ENCODE data around the gene STRBP.
A peak's percentile ranks its signal among the peaks of the same experiment; 100 is the strongest.

STRBP gene

DNA sequence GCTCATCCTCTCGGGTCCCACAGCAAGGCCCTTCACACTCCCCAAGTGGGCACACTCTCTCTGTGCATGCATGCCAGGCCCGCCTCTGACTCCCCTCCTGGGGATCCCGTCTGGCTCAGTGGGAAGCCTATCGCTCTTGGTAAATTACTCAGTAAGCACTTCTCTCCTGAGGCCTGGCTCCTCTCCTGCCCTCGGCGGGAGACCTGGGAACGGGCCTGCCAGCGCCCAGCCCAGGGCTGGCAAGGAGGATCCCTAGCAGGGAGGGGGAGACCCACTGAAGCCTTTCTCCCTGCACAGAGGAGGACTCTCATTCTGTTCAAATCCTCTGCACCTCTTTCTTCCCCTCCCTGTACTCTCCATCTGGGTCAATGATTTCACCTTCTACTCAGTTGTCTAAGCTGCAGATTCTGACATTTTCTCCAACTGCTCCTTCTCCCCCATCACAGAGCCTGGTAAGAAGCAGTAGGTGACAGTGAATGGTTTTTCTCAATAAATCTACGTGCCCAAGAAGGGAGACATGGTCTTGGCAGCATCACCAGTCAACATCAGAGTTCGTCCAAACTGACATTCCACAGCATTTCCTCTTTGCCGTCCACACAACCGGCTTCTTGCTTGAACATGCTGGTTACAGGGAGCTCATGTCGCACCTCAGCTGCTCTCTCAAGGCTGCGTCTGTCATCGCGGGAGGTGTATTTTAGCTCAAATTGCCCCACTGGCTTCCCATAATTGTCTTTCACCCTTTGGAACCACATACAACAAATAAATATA lies 153.1 kb downstream of the STRBP start:
- Histone ChIP-seq H3K27me3 (ENCODE audit: insufficient read depth, low read length) (no peaks in the 10 kb centered on the region), H3K36me3 (ENCODE audit: insufficient read depth, low read length) (peaks cover 26% of the 10 kb centered on the region), H3K27ac (ENCODE audit: low read depth, low read length) (no peak overlapping the region), H3K4me3 (ENCODE audit: low read length) (no peak overlapping the region), H3K9ac (ENCODE audit: low read depth, low read length) (no peak overlapping the region), H3K9me3 (ENCODE audit: insufficient read depth, low read depth, low read length) (no peaks in the 10 kb centered on the region), H3K4me1 (ENCODE audit: insufficient read depth, low read length) (no peaks in the 10 kb centered on the region; the same call in 1 of the 2 replicates)
- 95% methylated on average over 16 of the region's 16 CpGs for WGBS

DNA sequence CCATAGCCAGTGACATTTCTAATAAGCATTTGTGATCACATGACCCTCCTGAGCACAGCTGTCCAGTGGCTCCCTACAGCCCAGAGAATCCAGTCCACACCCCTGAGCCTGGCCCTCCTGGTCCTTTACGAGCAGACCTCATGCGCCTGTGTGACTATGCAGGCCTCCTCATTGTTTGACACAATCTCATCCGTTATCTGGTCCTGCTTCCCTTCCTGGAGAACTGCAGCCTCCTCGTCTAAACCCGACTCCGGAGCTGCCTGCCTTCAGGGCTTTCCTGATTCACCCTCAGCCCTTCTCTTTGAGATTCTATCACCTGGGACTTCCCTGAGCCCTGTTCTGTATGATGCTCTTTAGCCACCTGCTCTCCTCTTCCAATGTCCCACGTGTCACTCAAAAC lies 155.2 kb downstream of the STRBP start:
- Histone ChIP-seq H3K4me3 (ENCODE audit: low read length) (no peak overlapping the region), H3K9ac (ENCODE audit: low read depth, low read length) (no peak overlapping the region), H3K36me3 (ENCODE audit: insufficient read depth, low read length) (peaks cover 46% of the 10 kb centered on the region), H3K27me3 (ENCODE audit: insufficient read depth, low read length) (no peaks in the 10 kb centered on the region), H3K9me3 (ENCODE audit: insufficient read depth, low read depth, low read length) (no peaks in the 10 kb centered on the region), H3K4me1 (ENCODE audit: insufficient read depth, low read length) (no peaks in the 10 kb centered on the region), H3K27ac (ENCODE audit: low read depth, low read length) (no peak overlapping the region)
- WGBS = 92% methylated on average over 7 of the region's 7 CpGs

DNA sequence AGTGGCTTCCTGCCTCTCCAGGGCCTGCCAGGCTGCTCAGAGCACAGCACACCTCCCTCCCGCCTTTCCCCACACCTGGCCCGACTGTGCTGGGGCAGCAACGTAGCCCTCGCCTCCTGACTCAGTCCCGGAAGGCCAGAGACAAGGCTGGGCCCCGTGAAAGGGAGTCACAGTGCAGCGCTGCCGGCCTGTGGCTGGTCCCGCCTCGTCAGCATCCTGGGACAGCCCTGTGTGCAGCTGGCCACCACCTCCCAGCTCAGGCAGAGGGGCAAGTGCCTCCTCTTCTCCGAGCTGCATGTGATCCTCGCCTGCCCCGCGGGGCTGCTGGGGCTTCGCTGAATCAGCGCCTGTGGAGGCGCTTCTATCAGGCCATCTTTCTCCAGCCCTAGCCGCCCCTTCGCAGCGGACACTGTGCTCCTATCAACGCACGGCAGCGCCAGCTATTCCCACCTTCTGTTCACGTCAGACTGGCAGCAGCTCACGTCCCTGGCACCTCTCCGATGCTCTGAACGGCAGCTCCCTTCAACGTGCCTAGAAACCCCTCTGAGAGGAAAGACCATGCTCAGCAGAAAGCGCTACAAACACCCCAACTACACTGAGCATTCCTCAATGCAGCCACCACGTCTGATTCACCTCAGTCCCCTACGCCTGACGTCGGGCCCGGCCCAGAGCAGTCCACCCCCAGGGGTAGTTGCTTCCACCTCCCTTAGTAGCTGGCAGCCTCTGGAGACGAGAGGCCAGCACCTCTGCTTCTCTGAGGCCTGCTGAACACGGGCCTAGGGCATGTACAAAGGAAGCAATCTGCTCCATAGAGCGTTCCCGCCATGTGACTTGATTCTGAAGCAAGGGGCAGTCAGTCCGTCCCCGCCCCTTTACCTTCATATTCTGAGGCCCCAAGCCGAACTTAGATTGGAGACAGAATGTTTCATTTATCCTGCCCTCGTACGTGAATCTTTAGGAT lies 156.1 kb downstream of the STRBP start:
- H3K27ac ChIP-seq (ENCODE audit: low read depth, low read length) = peak overlapping the region; percentile 41
- 88% methylated on average over 43 of the region's 43 CpGs for WGBS
- H3K36me3 ChIP-seq (ENCODE audit: insufficient read depth, low read length) = peaks cover 53% of the 10 kb centered on the region
- H3K27me3 ChIP-seq (ENCODE audit: insufficient read depth, low read length) = no peaks in the 10 kb centered on the region
- H3K9me3 ChIP-seq (ENCODE audit: insufficient read depth, low read depth, low read length) = no peaks in the 10 kb centered on the region
- peak overlapping the region; percentile 0; the same call in 1 of the 2 replicates for H3K9ac ChIP-seq (ENCODE audit: low read depth, low read length)
- H3K4me3 ChIP-seq (ENCODE audit: low read length) = no peak overlapping the region
- no peaks in the 10 kb centered on the region for H3K4me1 ChIP-seq (ENCODE audit: insufficient read depth, low read length)

DNA sequence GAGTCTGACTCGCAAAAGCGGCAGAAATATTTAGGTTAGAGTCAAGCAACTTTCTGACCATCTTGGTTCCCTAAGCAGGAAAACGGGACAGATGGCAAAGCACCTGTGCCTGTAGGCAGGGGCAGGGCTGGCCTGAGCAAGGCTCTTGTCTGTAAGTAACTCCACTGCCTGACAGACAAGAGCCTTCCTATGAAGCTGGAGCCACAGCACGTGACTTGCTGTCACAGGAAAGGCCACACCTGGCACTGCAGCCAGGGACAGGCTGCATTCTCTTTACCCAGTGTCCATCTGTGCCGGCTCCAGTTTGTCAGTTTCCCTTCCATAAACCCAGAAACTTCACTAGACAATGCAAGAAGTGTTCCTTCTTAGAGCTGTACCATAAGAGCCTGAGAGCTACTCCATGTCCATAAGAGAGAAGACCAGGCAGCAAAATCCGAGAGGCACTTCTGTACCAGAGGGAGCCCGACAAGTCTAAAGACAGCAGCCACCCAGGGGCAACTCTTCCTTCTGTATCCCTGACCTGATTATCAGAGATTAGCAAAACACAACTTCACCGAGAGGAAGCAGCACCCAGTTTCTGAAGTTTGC lies 156.9 kb downstream of the STRBP start:
- 93% methylated on average over 8 of the region's 8 CpGs for WGBS

DNA sequence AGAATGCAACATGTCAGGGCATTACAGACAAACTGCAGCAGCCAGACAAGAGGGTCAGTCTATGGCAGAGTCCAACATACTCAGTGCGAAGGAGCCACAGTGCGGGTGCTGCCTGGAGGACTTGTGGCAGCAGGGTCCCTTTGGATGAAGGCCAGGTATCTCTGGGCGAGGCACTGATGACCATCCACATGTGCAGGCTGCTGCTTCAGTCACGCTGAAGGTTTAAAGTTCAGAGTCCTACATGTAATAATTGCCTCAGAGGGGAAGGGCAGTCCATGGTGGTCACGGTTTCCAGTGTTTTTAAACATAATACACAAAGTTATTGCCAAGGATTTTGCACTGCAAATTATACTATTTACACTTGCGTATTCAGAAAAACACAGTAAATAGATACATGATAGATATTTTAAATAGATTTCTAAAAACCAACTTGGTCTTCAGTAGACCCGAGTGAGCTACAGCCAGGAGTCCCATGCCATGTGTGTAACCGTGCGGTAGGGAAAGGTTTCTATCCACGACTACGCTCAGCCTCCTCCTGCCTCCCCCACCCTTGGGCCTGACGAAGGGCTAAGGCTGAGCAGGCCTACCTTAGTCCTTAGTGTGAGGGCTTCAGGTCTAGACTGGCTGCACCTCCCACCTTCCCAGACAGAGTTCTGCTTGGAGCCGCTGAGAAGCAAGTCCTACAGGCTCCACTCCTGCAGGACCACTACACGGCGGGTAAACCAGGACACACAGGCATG lies 158.7 kb downstream of the STRBP start:
- Histone ChIP-seq H3K4me3 (ENCODE audit: low read length) (no peak overlapping the region), H3K36me3 (ENCODE audit: insufficient read depth, low read length) (peaks cover 60% of the 10 kb centered on the region), H3K9me3 (ENCODE audit: insufficient read depth, low read depth, low read length) (no peaks in the 10 kb centered on the region), H3K4me1 (ENCODE audit: insufficient read depth, low read length) (no peaks in the 10 kb centered on the region), H3K9ac (ENCODE audit: low read depth, low read length) (no peak overlapping the region), H3K27me3 (ENCODE audit: insufficient read depth, low read length) (no peaks in the 10 kb centered on the region), H3K27ac (ENCODE audit: low read depth, low read length) (no peak overlapping the region)
- 96% methylated on average over 14 of the region's 15 CpGs for WGBS

More for the DNA sequence above, 156.9 kb downstream of the STRBP start:
- no peaks in the 10 kb centered on the region for H3K4me1 ChIP-seq (ENCODE audit: insufficient read depth, low read length)
- H3K36me3 ChIP-seq (ENCODE audit: insufficient read depth, low read length) = peaks cover 60% of the 10 kb centered on the region
- no peaks in the 10 kb centered on the region for H3K27me3 ChIP-seq (ENCODE audit: insufficient read depth, low read length)
- no peaks in the 10 kb centered on the region for H3K9me3 ChIP-seq (ENCODE audit: insufficient read depth, low read depth, low read length)
- H3K4me3 ChIP-seq (ENCODE audit: low read length) = no peak overlapping the region
- H3K27ac ChIP-seq (ENCODE audit: low read depth, low read length) = no peak overlapping the region
- no peak overlapping the region for H3K9ac ChIP-seq (ENCODE audit: low read depth, low read length)

DNA sequence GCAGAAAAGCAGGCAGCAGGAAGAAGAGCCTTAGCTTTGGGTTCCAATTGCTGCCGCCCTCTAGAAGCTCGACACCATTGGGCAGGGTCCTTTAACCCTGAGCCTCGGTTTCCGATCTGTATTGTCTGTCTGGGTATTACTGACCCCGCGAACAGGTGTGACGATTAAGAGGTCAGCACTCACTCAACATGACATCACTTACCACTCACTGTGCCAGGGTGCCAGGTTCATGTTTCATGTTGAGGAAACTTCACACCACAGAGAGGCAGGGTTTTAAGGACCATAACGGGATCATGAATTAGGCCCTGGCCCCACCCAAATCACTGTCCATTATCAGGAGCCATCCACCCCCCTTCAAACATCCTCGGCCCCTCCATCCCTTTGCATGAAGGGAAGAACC lies 159.4 kb downstream of the STRBP start:
- 96% methylated on average over 9 of the region's 9 CpGs for WGBS

DNA sequence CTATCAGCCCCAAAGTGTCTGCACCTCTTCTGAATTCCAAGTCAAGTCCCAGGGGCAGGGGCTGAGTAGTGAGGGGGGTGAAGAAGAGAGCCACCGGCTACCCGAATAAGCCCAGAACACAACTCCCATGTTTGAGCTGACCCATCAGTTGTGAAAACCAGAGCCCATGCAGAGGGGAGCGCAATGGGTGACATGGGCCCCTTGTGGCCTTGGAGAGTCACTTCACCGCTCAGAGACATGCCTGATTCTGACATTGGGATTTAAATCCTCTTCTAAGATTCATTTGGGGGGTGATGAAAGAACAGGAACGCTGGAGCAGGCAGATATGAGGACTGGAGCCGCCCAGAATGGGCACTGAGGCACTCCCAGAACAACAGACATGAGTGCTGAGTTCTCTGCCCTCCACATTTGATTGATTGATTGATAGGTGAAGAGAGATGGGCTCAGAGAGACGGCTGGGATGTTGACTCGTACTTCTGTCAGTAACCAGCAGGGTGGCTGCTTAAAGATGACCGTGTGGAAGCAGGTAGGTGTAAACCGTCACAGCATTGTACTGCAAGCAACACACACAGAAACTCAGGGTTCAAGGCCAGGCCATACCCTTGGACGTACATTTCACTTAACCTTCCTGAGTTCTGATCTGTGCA lies 160.6 kb downstream of the STRBP start:
- peaks cover 68% of the 10 kb centered on the region for H3K36me3 ChIP-seq (ENCODE audit: insufficient read depth, low read length)
- no peaks in the 10 kb centered on the region for H3K9me3 ChIP-seq (ENCODE audit: insufficient read depth, low read depth, low read length)
- H3K4me3 ChIP-seq (ENCODE audit: low read length) = no peak overlapping the region
- H3K4me1 ChIP-seq (ENCODE audit: insufficient read depth, low read length) = no peaks in the 10 kb centered on the region
- 90% methylated on average over 11 of the region's 11 CpGs for WGBS
- H3K27me3 ChIP-seq (ENCODE audit: insufficient read depth, low read length) = no peaks in the 10 kb centered on the region
- no peak overlapping the region for H3K9ac ChIP-seq (ENCODE audit: low read depth, low read length)
- no peak overlapping the region for H3K27ac ChIP-seq (ENCODE audit: low read depth, low read length)

More for the DNA sequence above, 159.4 kb downstream of the STRBP start:
- Histone ChIP-seq H3K27ac (ENCODE audit: low read depth, low read length) (no peak overlapping the region), H3K36me3 (ENCODE audit: insufficient read depth, low read length) (peaks cover 60% of the 10 kb centered on the region), H3K9ac (ENCODE audit: low read depth, low read length) (no peak overlapping the region), H3K4me1 (ENCODE audit: insufficient read depth, low read length) (no peaks in the 10 kb centered on the region), H3K27me3 (ENCODE audit: insufficient read depth, low read length) (no peaks in the 10 kb centered on the region), H3K9me3 (ENCODE audit: insufficient read depth, low read depth, low read length) (no peaks in the 10 kb centered on the region), H3K4me3 (ENCODE audit: low read length) (no peak overlapping the region)

DNA sequence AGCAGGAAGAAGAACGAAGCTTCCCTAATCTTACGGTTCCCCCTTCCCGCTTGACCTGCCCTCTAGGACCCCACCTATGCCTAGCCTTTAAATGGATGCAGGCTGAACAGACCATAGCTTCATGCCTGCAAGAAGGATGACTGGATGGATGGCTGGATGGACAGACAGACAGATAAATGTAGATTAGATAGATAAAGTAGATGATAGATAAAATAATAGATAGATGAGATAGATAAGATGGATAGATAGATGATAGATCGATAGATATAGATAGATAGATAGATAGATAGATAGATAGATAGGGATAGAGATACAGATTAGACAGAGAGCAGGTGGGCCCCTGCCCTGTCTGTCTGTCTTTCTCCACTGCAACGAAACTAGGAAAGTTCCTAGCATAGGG lies 162.9 kb downstream of the STRBP start:
- H3K9me3 ChIP-seq (ENCODE audit: insufficient read depth, low read depth, low read length) = no peaks in the 10 kb centered on the region

DNA sequence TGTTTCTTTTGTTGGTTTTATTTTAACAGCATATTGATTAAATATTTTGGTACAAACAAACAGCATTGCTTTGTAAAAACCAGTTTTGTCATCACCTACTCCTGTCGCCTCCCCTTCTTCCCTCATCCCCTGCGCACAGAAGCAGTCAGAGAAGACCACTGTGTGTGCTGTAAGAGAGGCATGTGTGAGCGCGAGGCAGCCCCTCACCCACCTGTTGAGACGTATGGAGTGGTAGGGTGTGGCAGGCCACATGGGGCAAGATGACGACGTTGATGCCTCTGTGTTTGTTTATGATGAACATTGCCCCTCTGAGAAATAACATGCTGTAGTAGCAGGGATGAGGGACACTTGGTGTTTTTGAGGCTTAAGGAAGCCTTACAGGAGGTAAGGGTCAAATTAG lies 163.6 kb downstream of the STRBP start:
- Histone ChIP-seq H3K9ac (ENCODE audit: low read depth, low read length) (no peak overlapping the region), H3K4me1 (ENCODE audit: insufficient read depth, low read length) (0 out of 2 replicates have a peak, but pooled peaks cover 3% of the 10 kb centered on the region), H3K27ac (ENCODE audit: low read depth, low read length) (no peak overlapping the region), H3K9me3 (ENCODE audit: insufficient read depth, low read depth, low read length) (no peaks in the 10 kb centered on the region), H3K4me3 (ENCODE audit: low read length) (no peak overlapping the region), H3K27me3 (ENCODE audit: insufficient read depth, low read length) (no peaks in the 10 kb centered on the region), H3K36me3 (ENCODE audit: insufficient read depth, low read length) (peaks cover 86% of the 10 kb centered on the region)
- 92% methylated on average over 7 of the region's 7 CpGs for WGBS

More for the DNA sequence above, 162.9 kb downstream of the STRBP start:
- no peak overlapping the region for H3K27ac ChIP-seq (ENCODE audit: low read depth, low read length)
- H3K4me3 ChIP-seq (ENCODE audit: low read length) = no peak overlapping the region
- H3K27me3 ChIP-seq (ENCODE audit: insufficient read depth, low read length) = no peaks in the 10 kb centered on the region
- 0 out of 2 replicates have a peak, but pooled peaks cover 3% of the 10 kb centered on the region for H3K4me1 ChIP-seq (ENCODE audit: insufficient read depth, low read length)
- H3K36me3 ChIP-seq (ENCODE audit: insufficient read depth, low read length) = peaks cover 87% of the 10 kb centered on the region
- 93% methylated on average over 5 of the region's 5 CpGs for WGBS
- H3K9ac ChIP-seq (ENCODE audit: low read depth, low read length) = no peak overlapping the region

DNA sequence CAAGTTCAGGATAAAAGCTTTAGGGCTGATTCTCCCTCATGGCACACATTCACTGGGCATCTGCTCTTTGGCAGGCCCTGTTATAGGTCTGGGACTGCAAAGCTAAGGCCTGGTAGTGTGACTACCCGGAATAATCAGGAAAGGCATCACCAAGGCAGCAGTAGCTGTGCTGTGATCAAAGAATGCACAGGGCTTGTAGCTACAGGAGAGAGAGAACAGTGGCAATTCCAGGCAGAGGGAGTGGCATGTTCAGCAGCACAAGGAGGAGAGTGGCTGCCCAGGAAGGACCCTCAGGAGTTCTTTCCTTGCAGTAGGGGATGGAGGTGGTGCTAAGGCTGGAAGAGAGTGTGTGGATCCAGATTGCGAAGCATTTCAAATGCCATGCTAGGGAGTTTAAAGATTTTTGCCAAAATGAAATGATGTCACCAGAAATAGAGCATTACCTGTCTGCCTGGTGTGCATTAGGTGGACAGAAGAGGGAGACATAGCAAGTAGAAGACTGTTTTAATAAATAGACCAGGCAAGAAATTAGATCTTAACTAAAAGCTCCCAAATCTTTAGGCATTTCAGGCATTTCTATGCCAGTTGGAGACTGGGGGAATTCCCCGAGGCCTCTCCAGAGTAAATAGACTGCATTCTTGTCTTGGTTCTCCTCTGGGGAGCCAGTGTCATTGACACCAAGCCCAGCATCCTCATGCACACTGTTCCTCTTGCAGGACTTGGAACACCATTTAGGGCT lies 165.8 kb downstream of the STRBP start:
- Histone ChIP-seq H3K36me3 (ENCODE audit: insufficient read depth, low read length) (peaks cover 87% of the 10 kb centered on the region), H3K4me1 (ENCODE audit: insufficient read depth, low read length) (peaks cover 13% of the 10 kb centered on the region), H3K27ac (ENCODE audit: low read depth, low read length) (peak overlapping the region; percentile 3; the same call in 1 of the 2 replicates), H3K9ac (ENCODE audit: low read depth, low read length) (no peak overlapping the region), H3K4me3 (ENCODE audit: low read length) (no peak overlapping the region), H3K27me3 (ENCODE audit: insufficient read depth, low read length) (no peaks in the 10 kb centered on the region), H3K9me3 (ENCODE audit: insufficient read depth, low read depth, low read length) (no peaks in the 10 kb centered on the region)
- WGBS = 80% methylated on average over 3 of the region's 3 CpGs
